DMS153 (cell line): ENCODE data around the gene AP1S3.

Source experiments
- DNase-seq: peaks from one replicate; lab custom pipeline; 2025; lab: John Stamatoyannopoulos, UW

AP1S3 gene

GRCh38 chr2:223722226-223722625 is 115.2 kb downstream of the AP1S3 start:
- DNase-seq: no peak

GRCh38 chr2:223721746-223722145 is 115.6 kb downstream of the AP1S3 start:
- no peak for DNase-seq

DNA sequence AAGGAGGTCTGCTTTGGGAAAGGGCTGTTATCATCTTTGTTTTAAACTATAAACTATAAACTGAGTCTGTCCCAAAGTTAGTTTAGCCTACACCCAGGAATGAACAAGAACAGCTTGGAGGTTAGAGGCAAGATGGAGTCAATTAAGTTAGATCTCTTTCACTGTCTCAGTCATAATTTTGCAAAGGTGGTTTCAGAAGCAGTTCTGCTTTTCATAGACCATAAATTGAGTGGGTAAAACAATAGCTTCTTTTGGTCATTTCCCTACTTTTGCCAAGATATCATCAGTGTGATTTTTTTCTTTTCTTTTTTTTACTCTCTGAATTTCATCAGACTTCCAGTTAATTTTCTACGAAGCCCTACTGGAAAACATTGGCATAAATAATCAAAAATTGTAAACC is 117.0 kb downstream of the AP1S3 start:
- DNase-seq: no peak

- DNase-seq: no peak
Measured at GRCh38 chr2:223712642-223713041, 124.7 kb downstream of the AP1S3 start.

DNA sequence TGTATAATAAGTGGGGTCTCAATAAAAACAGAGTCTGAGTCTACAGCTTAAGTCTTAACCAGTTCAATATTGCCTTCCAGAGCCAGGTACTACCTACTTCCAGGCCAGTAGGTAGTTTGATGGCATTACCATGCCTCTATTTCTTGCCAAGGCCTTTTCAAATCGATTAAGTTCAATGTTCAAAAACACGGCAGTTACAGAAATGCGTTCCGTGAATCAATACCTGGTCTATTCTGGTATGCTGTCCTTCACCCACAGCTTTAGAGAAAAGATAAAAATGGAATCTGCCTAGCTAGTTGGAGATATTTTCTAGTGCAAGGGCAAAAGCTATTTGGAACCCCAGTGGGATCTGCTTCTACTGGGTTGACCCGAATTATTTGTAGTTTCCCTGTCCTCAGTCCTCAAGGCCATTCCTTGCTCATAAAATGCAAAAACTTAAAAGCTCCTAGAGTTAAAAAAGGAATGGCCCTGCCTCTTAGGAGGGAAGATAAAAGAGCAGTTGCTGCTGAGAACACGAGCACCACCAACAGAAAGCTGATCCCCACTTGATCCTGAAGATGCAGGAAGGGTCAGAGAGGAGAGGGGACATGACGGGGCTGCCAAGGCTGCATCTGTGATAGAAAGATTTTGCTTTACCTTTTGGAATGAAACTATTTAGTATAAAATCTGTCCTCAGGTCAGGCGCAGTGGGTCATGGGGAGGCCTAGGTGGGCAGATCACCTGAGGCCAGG is 125.6 kb downstream of the AP1S3 start:
- DNase-seq: no peak
